ENCODE data around the gene SLC40A1. TPM values are rescaled to one million over a fixed set of nuclear protein-coding genes. Genes with fewer than 3 reads are reported as not detected.

The SLC40A1 gene
- total RNA-seq, 3 donors from 2014 or later = 95.4 to 212 (median 155) TPM

DNA sequence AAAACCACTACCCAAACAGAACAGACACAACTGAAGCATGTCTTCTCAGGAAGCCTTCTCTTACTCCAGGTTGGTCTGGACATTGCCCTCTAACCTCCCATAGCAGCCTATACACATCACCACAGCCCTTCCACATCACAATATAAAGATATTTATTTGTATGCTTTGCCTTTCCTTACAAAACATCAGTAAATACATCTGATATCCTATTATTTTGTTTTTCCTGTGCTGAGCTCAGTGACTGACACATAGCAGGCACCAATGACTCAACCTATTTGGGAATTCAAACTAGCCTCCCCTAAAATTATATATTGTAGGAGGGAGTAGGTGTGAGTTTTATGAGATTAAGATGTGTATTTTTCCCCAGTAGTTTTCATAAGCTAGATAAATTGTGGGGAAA is 28.8 kb downstream of the SLC40A1 start:
- Histone ChIP-seq H3K36me3 (ENCODE audit: low read depth) (no peaks in the 10 kb centered on the region), H3K9me3 (no peaks in the 10 kb centered on the region), H3K4me1 (ENCODE audit: low read depth) (peaks cover 12% of the 10 kb centered on the region), H3K4me3 (no peak overlapping the region)
- ATAC-seq (no peak), DNase-seq (no peak)
- TF ChIP-seq, protein P1, sequence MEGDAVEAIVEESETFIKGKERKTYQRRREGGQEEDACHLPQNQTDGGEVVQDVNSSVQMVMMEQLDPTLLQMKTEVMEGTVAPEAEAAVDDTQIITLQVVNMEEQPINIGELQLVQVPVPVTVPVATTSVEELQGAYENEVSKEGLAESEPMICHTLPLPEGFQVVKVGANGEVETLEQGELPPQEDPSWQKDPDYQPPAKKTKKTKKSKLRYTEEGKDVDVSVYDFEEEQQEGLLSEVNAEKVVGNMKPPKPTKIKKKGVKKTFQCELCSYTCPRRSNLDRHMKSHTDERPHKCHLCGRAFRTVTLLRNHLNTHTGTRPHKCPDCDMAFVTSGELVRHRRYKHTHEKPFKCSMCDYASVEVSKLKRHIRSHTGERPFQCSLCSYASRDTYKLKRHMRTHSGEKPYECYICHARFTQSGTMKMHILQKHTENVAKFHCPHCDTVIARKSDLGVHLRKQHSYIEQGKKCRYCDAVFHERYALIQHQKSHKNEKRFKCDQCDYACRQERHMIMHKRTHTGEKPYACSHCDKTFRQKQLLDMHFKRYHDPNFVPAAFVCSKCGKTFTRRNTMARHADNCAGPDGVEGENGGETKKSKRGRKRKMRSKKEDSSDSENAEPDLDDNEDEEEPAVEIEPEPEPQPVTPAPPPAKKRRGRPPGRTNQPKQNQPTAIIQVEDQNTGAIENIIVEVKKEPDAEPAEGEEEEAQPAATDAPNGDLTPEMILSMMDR (IDR thresholded peaks at IDR 0.05) = no peak
- intact Hi-C loops (cut with DNase I, micrococcal nuclease) = no loop called here

DNA sequence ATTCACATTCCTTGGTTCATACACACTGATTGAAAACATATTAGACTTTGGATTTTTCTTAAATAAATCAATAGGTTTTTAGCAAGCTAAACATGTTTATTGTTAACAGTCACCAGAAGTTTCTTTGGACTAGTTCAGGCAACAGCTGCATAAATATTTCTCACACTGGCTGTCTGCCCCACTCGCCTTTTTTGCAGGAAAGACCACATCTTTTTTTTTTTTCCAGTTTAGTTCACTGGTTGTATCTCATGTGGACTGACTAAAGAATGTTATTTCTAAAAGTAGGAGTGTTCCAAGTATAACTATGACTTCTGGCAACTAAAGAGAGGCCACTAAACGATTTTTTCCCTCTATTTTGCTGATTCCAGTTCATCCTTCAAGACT is 31.1 kb downstream of the SLC40A1 start:
- no peak for ATAC-seq
- H3K4me1 ChIP-seq (ENCODE audit: low read depth) = peaks cover 3% of the 10 kb centered on the region
- TF ChIP-seq, protein P1 (IDR thresholded peaks at IDR 0.05) = no peak
- H3K9me3 ChIP-seq = no peaks in the 10 kb centered on the region
- DNase-seq = no peak
- intact Hi-C loops (cut with DNase I, micrococcal nuclease) = no loop called here
- H3K36me3 ChIP-seq (ENCODE audit: low read depth) = no peaks in the 10 kb centered on the region
- H3K4me3 ChIP-seq = no peak overlapping the region

DNA sequence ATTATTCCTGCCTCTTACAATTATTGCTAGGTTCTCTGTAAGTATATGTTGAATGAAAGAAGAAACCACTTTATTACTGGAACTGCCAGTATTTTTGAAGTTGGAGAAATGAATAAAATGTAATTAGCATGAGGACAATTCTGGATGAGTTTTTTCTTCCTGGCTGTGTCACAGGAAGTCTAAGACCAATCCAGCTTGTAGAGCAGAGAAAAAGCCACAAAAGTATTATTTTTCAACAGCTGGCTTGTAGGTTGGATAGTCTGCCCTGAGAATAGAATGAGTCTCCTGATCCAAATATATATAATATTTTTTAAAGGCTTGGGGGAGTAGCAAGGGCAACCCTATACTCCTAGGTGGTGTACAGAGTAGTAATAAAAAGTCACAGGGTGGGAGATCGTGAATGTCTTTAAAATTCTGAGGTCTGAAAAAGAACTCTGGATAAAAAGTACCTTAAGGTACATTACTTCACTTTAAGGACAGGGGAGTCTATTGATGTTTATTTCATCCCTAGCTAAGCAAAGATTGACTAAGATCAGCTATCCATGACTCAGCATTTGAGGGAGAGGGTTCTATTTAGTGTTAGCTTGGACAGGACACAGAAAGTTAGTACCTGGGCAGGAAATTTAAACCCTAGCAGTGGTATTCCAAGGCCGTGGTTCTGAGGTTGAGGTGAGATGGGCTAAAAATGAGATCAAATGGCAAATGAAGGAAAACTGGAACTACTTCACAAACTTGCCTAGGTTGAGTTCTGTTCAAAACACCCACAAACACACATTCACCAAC is 31.7 kb downstream of the SLC40A1 start:
- TF ChIP-seq, protein P1 (IDR thresholded peaks at IDR 0.05) = no peak
- DNase-seq (no peak), ATAC-seq (peak; percentile 24)
- Histone ChIP-seq H3K4me1 (ENCODE audit: low read depth) (peaks cover 3% of the 10 kb centered on the region), H3K36me3 (ENCODE audit: low read depth) (no peaks in the 10 kb centered on the region), H3K4me3 (no peak overlapping the region), H3K9me3 (no peaks in the 10 kb centered on the region)
- intact Hi-C loops (cut with DNase I, micrococcal nuclease) = no loop called here

DNA sequence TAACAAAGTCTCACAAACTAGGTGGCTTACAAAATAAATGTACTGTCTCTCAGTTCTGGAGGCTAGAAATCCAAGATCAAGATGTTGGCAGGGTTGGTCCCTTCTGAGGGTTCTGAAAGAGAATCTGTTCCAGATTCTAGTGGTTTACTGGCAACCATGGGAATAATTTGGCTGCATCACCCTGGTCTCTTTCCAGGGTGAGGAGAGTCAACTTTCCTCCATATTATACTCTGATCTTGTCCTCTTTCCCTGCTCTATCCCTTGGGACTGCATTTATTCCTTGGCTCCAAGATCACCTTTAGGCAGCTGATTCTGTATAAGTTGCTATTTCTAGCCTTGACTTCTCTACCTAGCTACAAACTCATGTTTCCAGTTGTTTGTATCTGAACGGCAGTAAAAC is 35.2 kb downstream of the SLC40A1 start:
- intact Hi-C loops (cut with DNase I, micrococcal nuclease) = no loop called here
- H3K36me3 ChIP-seq (ENCODE audit: low read depth) = no peaks in the 10 kb centered on the region
- no peak overlapping the region for H3K4me3 ChIP-seq
- H3K9me3 ChIP-seq = no peaks in the 10 kb centered on the region
- TF ChIP-seq, protein P1 (IDR thresholded peaks at IDR 0.05) = no peak
- peaks cover 3% of the 10 kb centered on the region for H3K4me1 ChIP-seq (ENCODE audit: low read depth)
- no peak for ATAC-seq
- no peak for DNase-seq

DNA sequence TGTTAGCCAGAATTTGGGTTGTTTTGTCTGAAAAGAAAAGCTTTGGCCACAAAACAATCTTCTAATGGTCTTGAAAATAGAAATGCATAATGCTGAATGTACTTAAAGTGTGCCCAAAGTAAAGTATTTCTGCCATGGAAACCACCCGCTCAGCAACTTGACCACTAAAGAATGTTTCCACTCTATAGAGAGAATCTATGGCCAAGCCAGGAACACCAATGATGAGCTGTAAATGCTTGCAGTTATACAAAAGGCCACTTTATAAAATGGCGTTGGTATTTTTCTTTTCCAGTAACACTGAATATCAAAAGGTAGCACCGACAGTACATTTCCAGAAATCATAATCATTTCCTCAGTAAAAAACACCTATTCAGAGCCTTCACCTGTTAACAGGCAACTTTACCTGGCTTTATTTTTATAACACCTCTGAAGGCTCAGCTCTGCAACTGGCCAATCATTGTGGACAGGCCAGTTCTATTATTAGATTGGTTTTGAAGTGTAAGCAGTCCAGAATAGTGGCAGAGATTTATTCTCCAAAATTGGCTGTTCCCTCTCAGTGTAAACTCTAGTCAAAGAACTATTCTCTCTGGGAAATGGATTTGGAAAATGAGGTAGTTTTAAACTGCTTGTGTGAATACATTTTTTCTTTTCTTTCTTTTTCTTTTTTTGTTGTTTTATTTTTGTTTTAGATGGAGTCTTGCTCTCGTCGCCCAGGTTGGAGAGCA is 36.1 kb downstream of the SLC40A1 start:
- intact Hi-C loops (cut with DNase I, micrococcal nuclease) = no loop called here
- ATAC-seq = no peak
- H3K4me1 ChIP-seq (ENCODE audit: low read depth) = peaks cover 3% of the 10 kb centered on the region

More for the DNA sequence above, 36.1 kb downstream of the SLC40A1 start:
- no peaks in the 10 kb centered on the region for H3K36me3 ChIP-seq (ENCODE audit: low read depth)
- no peak for DNase-seq
- no peak overlapping the region for H3K4me3 ChIP-seq
- no peaks in the 10 kb centered on the region for H3K9me3 ChIP-seq
- TF ChIP-seq, protein P1 (IDR thresholded peaks at IDR 0.05) = no peak

Measured in mucosa of descending colon (tissue), 3 donors.